Panc1 (cell line): ENCODE data around the gene ELFN2. TPM values are rescaled to one million over a fixed set of nuclear protein-coding genes. Genes with fewer than 3 reads are reported as not detected.
A peak's percentile ranks its signal among the peaks of the same experiment; 100 is the strongest.

ENCODE experiments used
- ATAC-seq: fragments of 200-7000 bp; cut with Tn5 transposase; 2 replicates; pipeline ENCODE4 v1.9.1; 2020; ENCODE audit warnings: mild to moderate bottlenecking, moderate library complexity
- BruUV-seq: library from RNA; stranded (reverse); fragments of 400-500 nt; replicated peaks from 2 replicates; lab custom pipeline; 2021; lab: Mats Ljungman, UMichigan
- CTCF ChIA-PET: fragments of 300-600 bp; sonication (Branson Sonifier 250); formaldehyde crosslinking; loops from one replicate; lab custom pipeline; 2022; ENCODE audit warnings: antibody characterized with exemption; lab: Charles Lee
- POLR2A ChIA-PET: fragments of 300-600 bp; sonication (Branson Sonifier 250); formaldehyde crosslinking; loops from one replicate; lab custom pipeline; 2022; ENCODE audit warnings: antibody characterized with exemption; lab: Charles Lee
- DNase-seq: peaks from one replicate; pipeline ENCODE4 v3.0.0-alpha.2; 2010; ENCODE audit warnings: low read depth, low spot score
- H3K27ac ChIP-seq: 2 replicates; pipeline ENCODE4 v1.5.1; 2011; ENCODE audit warnings: mild to moderate bottlenecking, low read length, inconsistent platforms
- H3K27me3 ChIP-seq: fragments of 200-500 bp; sonication (Bioruptor generic); 2 replicates; pipeline ENCODE4 v1.6.0; 2014; ENCODE audit warnings: low read length, inconsistent platforms; ENCODE audit not compliant: control insufficient read depth, insufficient read depth
- H3K36me3 ChIP-seq: fragments of 200-500 bp; sonication (Bioruptor generic); 2 replicates; pipeline ENCODE4 v1.5.1; 2014; ENCODE audit warnings: inconsistent platforms, mild to moderate bottlenecking, low read length, moderate library complexity; ENCODE audit not compliant: control insufficient read depth, insufficient read depth
- H3K4me1 ChIP-seq: 2 replicates; pipeline ENCODE4 v1.5.1; 2011; ENCODE audit warnings: inconsistent platforms, mild to moderate bottlenecking, low read length, moderate library complexity; ENCODE audit not compliant: control insufficient read depth, insufficient read depth
- H3K4me3 ChIP-seq, 2 experiments: 2 replicates each; pipeline ENCODE4 v1.5.1; 2011 to 2012; ENCODE audit warnings: low read depth in 2 of 2, low read length in 2 of 2, mild to moderate bottlenecking in 2 of 2, inconsistent platforms in 1 of 2, moderate library complexity in 1 of 2
- H3K9me3 ChIP-seq: fragments of 200-500 bp; sonication (Bioruptor generic); 2 replicates; pipeline ENCODE4 v1.5.1; 2014; ENCODE audit warnings: low read depth, mild to moderate bottlenecking, inconsistent platforms, low read length, moderate library complexity; ENCODE audit not compliant: control insufficient read depth, insufficient read depth
- CTCF ChIP-seq: fragments of 450-650 bp; IDR thresholded peaks from 2 replicates; pipeline ENCODE4 v1.5.1; 2017; ENCODE audit warnings: mild to moderate bottlenecking
- POLR2AphosphoS5 ChIP-seq: IDR thresholded peaks from 2 replicates; pipeline ENCODE4 v1.6.1; 2012; ENCODE audit warnings: mild to moderate bottlenecking, low read depth, low read length, moderate library complexity
- REST ChIP-seq, 2 experiments: IDR thresholded peaks; 2 replicates each; pipeline ENCODE4 v1.6.1; 2011 to 2012; ENCODE audit warnings: low read depth in 2 of 2, control low read depth in 1 of 2, low read length in 1 of 2, mild to moderate bottlenecking in 1 of 2, moderate library complexity in 1 of 2; ENCODE audit not compliant: insufficient read depth in 1 of 2
- SIN3A ChIP-seq: IDR thresholded peaks from 2 replicates; pipeline ENCODE4 v1.6.1; 2012; ENCODE audit warnings: low read depth, mild to moderate bottlenecking, low read length, moderate library complexity, borderline replicate concordance; ENCODE audit not compliant: insufficient read depth
- TCF7L2 ChIP-seq: IDR thresholded peaks from 2 replicates; pipeline ENCODE4 v1.6.1; 2011; ENCODE audit warnings: mild to moderate bottlenecking, low read depth, low read length, inconsistent platforms
- in situ Hi-C: cut with HindIII; loops from 2 replicates; pipeline ENCODE4 v1.10.0; 2016; ENCODE audit warnings: low sequenced_read_pairs, low pct_unique_long_range_greater_than_20kb
- intact Hi-C: fragments of 100-400 bp; cut with micrococcal nuclease; formaldehyde crosslinking; loops from one replicate; pipeline ENCODE4 v1.10.0; 2022; ENCODE audit not compliant: unreplicated experiment
- total RNA-seq: library from RNA; stranded (reverse); gene quantifications from one replicate; pipeline ENCODE4 v1.2.1, GENCODE V29; 2021; ENCODE audit not compliant: unreplicated experiment

The ELFN2 gene
- total RNA-seq, 1 experiment from 2014 or later = 2.9 TPM

GRCh38 chr22:37331034-37331428, 96.2 kb downstream of the ELFN2 start:
- Histone ChIP-seq H3K9me3 (no peaks in the 10 kb centered on the region), H3K27ac (no peak overlapping the region), H3K36me3 (no peaks in the 10 kb centered on the region), H3K4me1 (peaks cover 3% of the 10 kb centered on the region; the same call in 1 of the 2 replicates), H3K27me3 (no peaks in the 10 kb centered on the region), H3K4me3 (no peak overlapping the region)
- no peak for DNase-seq
- TF ChIP-seq TCF7L2 (no peak), POLR2AphosphoS5 (no peak), CTCF (no peak), REST (IDR thresholded peaks at IDR 0.05; ENCODE audit: insufficient read depth in 1 of 2, low read depth in 2 of 2, low read length in 1 of 2) (no peak), SIN3A (no peak)
- ATAC-seq = no peak
- intact Hi-C loops (no loop called here), in situ Hi-C loops (no loop called here)
- no TSS peak for BruUV-seq
- ChIA-PET CTCF (interaction anchor here (0.6 kb wide), 1 partner anchor 188 kb away, joined by 4 read pairs; the partner anchor contains the start of gene CARD10), POLR2A (no interaction called here)

- ChIA-PET POLR2A (no interaction called here), CTCF (interaction anchor here (0.6 kb wide), 1 partner anchor 187 kb away, joined by 11 read pairs; no protein-coding TSS in a partner anchor)
- in situ Hi-C loops (no loop called here), intact Hi-C loops (no loop called here)
- Histone ChIP-seq H3K27me3 (no peaks in the 10 kb centered on the region), H3K9me3 (no peaks in the 10 kb centered on the region), H3K36me3 (no peaks in the 10 kb centered on the region), H3K4me3 (no peak overlapping the region), H3K27ac (no peak overlapping the region), H3K4me1 (peaks cover 2% of the 10 kb centered on the region; the same call in 1 of the 2 replicates)
- ATAC-seq = peak; percentile 54
- BruUV-seq = no TSS peak
- no peak for TF ChIP-seq CTCF
- TF ChIP-seq POLR2AphosphoS5 = no peak
- no peak for TF ChIP-seq SIN3A
- TF ChIP-seq REST (IDR thresholded peaks at IDR 0.05; ENCODE audit: insufficient read depth in 1 of 2, low read depth in 2 of 2, low read length in 1 of 2) = no peak
- no peak for TF ChIP-seq TCF7L2
- no peak for DNase-seq
Measured at GRCh38 chr22:37330200-37331033, 96.9 kb downstream of the ELFN2 start.
